OCI-LY7 (cell line): Measurements from ENCODE around the gene THRB. TPM values are rescaled to one million over a fixed set of nuclear protein-coding genes. Genes with fewer than 3 reads are reported as not detected.

Source experiments
- BruUV-seq: library from RNA; stranded (reverse); fragments of 400-500 nt; replicated peaks from 2 replicates; lab custom pipeline; 2021; lab: Mats Ljungman, UMichigan
- CTCF ChIA-PET: fragments of 300-600 bp; sonication (Branson Sonifier 250); formaldehyde crosslinking; loops from one replicate; lab custom pipeline; 2022; ENCODE audit warnings: antibody characterized with exemption; ENCODE audit not compliant: unreplicated experiment; lab: Charles Lee
- POLR2A ChIA-PET: fragments of 300-600 bp; sonication (Branson Sonifier 250); formaldehyde crosslinking; loops from one replicate; lab custom pipeline; 2022; ENCODE audit warnings: antibody characterized with exemption; lab: Charles Lee
- DNase-seq: peaks from one replicate; pipeline ENCODE4 v3.0.0-alpha.2; 2015; ENCODE audit warnings: low spot score
- H2AFZ ChIP-seq: fragments of 200-600 bp; sonication (generic), shearing (Covaris generic); 2 replicates; pipeline ENCODE4 v1.6.1; 2014; ENCODE audit warnings: mild to moderate bottlenecking, antibody characterized with exemption, low read length, moderate library complexity
- H3K27ac ChIP-seq: fragments of 200-600 bp; sonication (generic); 2 replicates; pipeline ENCODE4 v1.5.1; 2014; ENCODE audit warnings: mixed run types, low read depth, mild to moderate bottlenecking, moderate library complexity, low read length, inconsistent platforms; ENCODE audit not compliant: poor library complexity, severe bottlenecking
- H3K36me3 ChIP-seq: fragments of 200-600 bp; sonication (generic); 2 replicates; pipeline ENCODE4 v1.6.1; 2014; ENCODE audit warnings: mild to moderate bottlenecking, antibody characterized with exemption, low read length, moderate library complexity, mixed read lengths; ENCODE audit not compliant: insufficient read depth
- H3K4me1 ChIP-seq: fragments of 200-600 bp; sonication (generic); 2 replicates; pipeline ENCODE4 v1.5.1; 2014; ENCODE audit warnings: mild to moderate bottlenecking, low read length; ENCODE audit not compliant: insufficient read depth, poor library complexity, severe bottlenecking
- H3K4me2 ChIP-seq: fragments of 200-600 bp; sonication (generic); 2 replicates; pipeline ENCODE4 v1.6.1; 2014; ENCODE audit warnings: mild to moderate bottlenecking, low read length
- H3K4me3 ChIP-seq: fragments of 200-600 bp; sonication (generic); 2 replicates; pipeline ENCODE4 v1.5.1; 2014; ENCODE audit warnings: mild to moderate bottlenecking, low read depth, low read length; ENCODE audit not compliant: poor library complexity, severe bottlenecking
- H3K79me2 ChIP-seq: fragments of 200-600 bp; sonication (generic); 2 replicates; pipeline ENCODE4 v1.6.1; 2016; ENCODE audit warnings: low read depth, mild to moderate bottlenecking, low read length, moderate library complexity, mixed read lengths; ENCODE audit not compliant: insufficient read depth
- H3K9me2 ChIP-seq: fragments of 200-600 bp; sonication (generic); 2 replicates; pipeline ENCODE4 v1.6.1; 2016; ENCODE audit warnings: mild to moderate bottlenecking, low read length, mixed read lengths; ENCODE audit not compliant: insufficient read depth
- H3K9me3 ChIP-seq: fragments of 200-600 bp; sonication (generic); 2 replicates; pipeline ENCODE4 v1.6.1; 2014; ENCODE audit warnings: mild to moderate bottlenecking, mixed run types, low read length, mixed read lengths
- H4K20me1 ChIP-seq: fragments of 200-600 bp; sonication (generic); 2 replicates; pipeline ENCODE4 v1.6.1; 2014; ENCODE audit warnings: mild to moderate bottlenecking, antibody characterized with exemption, low read length, moderate library complexity, mixed read lengths; ENCODE audit not compliant: insufficient read depth
- EZH2phosphoT487 ChIP-seq: fragments of 200-600 bp; sonication (generic); IDR thresholded peaks from 2 replicates; pipeline ENCODE4 v1.6.1; 2018; ENCODE audit warnings: low read depth, borderline replicate concordance, mild to moderate bottlenecking, mixed run types, antibody characterized with exemption, low read length, moderate library complexity, mixed read lengths
- intact Hi-C: fragments of 100-400 bp; cut with micrococcal nuclease; formaldehyde crosslinking; loops from one replicate; pipeline ENCODE4 v1.10.0; 2022; ENCODE audit not compliant: unreplicated experiment
- total RNA-seq, 2 experiments: library from RNA; depleted of rRNA in 1 of 2; stranded (reverse); fragments of >200 nt in 1 of 2; shearing (Covaris generic) in 1 of 2; gene quantifications; 2 replicates each; pipeline ENCODE4 v1.2.3, GENCODE V29; 2014 to 2022
- TF ChIP-seq, protein P1 (sequence below): fragments of 200-600 bp; sonication (generic); conservative IDR thresholded peaks from 2 replicates; pipeline ENCODE4 v1.5.1; 2014; ENCODE audit warnings: mild to moderate bottlenecking, antibody characterized with exemption, low read length, moderate library complexity, mixed read lengths

THRB gene
- total RNA-seq, 2 experiments from 2014 or later: not detected

DNA sequence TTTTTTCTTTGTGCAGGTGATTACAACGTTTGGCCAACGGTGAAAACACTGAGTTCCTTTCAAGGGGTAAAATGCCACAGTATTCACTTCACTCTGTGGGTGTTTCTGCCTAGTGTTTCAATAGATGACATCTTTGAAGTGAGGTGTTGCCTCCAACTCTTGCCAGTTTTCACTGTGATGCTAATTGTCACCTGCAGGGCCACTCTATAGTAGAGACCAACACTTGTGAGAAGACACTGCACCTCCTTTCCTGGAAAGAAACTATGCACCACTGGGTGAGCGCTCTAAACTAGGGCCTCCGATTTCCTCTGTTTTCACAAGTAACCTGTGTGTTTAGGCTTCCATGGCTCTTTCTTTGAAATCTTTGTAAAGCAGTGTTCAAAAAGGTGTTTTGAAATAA, 98.3 kb downstream of the THRB start:
- Histone ChIP-seq H3K27ac (no peak overlapping the region), H3K4me2 (no peak overlapping the region), H3K9me3 (no peaks in the 10 kb centered on the region), H4K20me1 (no peaks in the 10 kb centered on the region), H3K36me3 (no peaks in the 10 kb centered on the region), H3K4me3 (no peak overlapping the region), H3K79me2 (no peaks in the 10 kb centered on the region), H2AFZ (no peak overlapping the region), H3K4me1 (no peaks in the 10 kb centered on the region), H3K9me2 (no peaks in the 10 kb centered on the region)
- ChIA-PET CTCF (no interaction called here), POLR2A (no interaction called here)
- DNase-seq: no peak
- TF ChIP-seq, protein P1, sequence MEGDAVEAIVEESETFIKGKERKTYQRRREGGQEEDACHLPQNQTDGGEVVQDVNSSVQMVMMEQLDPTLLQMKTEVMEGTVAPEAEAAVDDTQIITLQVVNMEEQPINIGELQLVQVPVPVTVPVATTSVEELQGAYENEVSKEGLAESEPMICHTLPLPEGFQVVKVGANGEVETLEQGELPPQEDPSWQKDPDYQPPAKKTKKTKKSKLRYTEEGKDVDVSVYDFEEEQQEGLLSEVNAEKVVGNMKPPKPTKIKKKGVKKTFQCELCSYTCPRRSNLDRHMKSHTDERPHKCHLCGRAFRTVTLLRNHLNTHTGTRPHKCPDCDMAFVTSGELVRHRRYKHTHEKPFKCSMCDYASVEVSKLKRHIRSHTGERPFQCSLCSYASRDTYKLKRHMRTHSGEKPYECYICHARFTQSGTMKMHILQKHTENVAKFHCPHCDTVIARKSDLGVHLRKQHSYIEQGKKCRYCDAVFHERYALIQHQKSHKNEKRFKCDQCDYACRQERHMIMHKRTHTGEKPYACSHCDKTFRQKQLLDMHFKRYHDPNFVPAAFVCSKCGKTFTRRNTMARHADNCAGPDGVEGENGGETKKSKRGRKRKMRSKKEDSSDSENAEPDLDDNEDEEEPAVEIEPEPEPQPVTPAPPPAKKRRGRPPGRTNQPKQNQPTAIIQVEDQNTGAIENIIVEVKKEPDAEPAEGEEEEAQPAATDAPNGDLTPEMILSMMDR: no peak
- TF ChIP-seq EZH2phosphoT487: no peak
- intact Hi-C loops: no loop called here
- BruUV-seq: no TSS peak

DNA sequence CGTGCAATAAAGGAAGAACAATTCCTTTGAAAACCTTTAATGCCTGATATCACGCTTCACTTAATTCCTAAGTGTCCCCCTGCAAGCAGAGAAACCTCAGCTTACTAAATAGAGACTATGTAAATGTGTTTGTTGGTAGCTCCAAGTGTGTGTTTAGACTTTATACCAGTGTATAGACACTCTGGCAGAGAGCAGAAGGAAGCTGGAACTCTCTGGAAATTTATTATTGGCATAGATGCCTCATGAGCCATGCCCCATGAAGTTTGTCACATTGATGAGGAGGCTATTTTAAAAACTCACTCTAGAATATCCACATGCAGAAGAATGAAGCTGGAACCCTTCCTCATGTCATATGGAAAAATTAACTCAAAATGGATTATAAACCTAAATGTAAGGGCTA, 99.9 kb downstream of the THRB start:
- no peak overlapping the region for H3K4me2 ChIP-seq
- no peak for DNase-seq
- intact Hi-C loops: no loop called here
- no TSS peak for BruUV-seq
- CTCF ChIA-PET: no interaction called here
- no peak overlapping the region for H2AFZ ChIP-seq
- no peaks in the 10 kb centered on the region for H3K9me2 ChIP-seq
- H3K4me1 ChIP-seq: no peaks in the 10 kb centered on the region
- no peaks in the 10 kb centered on the region for H4K20me1 ChIP-seq
- no peak overlapping the region for H3K4me3 ChIP-seq
- no peaks in the 10 kb centered on the region for H3K79me2 ChIP-seq
- TF ChIP-seq, protein P1: no peak
- no peak for TF ChIP-seq EZH2phosphoT487
- no peaks in the 10 kb centered on the region for H3K9me3 ChIP-seq
- H3K36me3 ChIP-seq: no peaks in the 10 kb centered on the region
- POLR2A ChIA-PET: no interaction called here
- no peak overlapping the region for H3K27ac ChIP-seq

DNA sequence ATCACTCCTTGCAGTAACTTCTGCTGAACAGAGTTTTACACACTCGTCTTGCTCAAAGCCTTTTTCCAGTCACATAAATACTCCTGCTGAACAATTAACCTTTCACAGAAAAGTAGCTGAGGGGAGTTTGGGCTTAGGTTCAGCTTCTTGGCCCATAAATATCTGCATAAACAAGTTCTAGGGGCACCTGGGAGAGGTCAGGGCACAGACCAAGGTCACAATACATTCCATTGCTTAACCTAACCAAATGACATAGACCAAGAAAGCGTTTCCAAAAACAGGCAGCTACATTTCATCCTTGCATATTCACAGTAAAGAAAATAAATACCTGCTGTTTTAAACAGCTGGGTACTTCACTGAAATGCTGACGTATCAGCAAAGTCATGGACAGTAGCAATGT, 101.3 kb downstream of the THRB start:
- Histone ChIP-seq H3K36me3 (no peaks in the 10 kb centered on the region), H2AFZ (no peak overlapping the region), H3K9me2 (no peaks in the 10 kb centered on the region), H3K4me1 (no peaks in the 10 kb centered on the region), H4K20me1 (no peaks in the 10 kb centered on the region), H3K27ac (no peak overlapping the region), H3K79me2 (no peaks in the 10 kb centered on the region), H3K9me3 (no peaks in the 10 kb centered on the region), H3K4me2 (no peak overlapping the region), H3K4me3 (no peak overlapping the region)
- no TSS peak for BruUV-seq
- ChIA-PET CTCF (no interaction called here), POLR2A (no interaction called here)
- TF ChIP-seq, protein P1: no peak
- TF ChIP-seq EZH2phosphoT487: no peak
- no peak for DNase-seq
- intact Hi-C loops: no loop called here
